WERI-Rb-1 (cell line): ENCODE measurements around the gene ALG5.
A peak's percentile ranks its signal among the peaks of the same experiment; 100 is the strongest.

Experiments
- DNase-seq: peaks from one replicate; pipeline ENCODE4 v3.0.0-alpha.2; 2020
- H3K27ac ChIP-seq: fragments of 250-450 bp; sonication (Bioruptor Pico); 2 replicates; pipeline ENCODE4 v1.5.1; 2020; ENCODE audit warnings: mild to moderate bottlenecking, moderate library complexity
- H3K27me3 ChIP-seq: fragments of 250-450 bp; sonication (Bioruptor Pico); 2 replicates; pipeline ENCODE4 v1.5.1; 2021; ENCODE audit warnings: mild to moderate bottlenecking, low read depth, moderate library complexity; ENCODE audit not compliant: insufficient read depth, severe bottlenecking
- H3K36me3 ChIP-seq: fragments of 250-450 bp; sonication (Bioruptor Pico); 2 replicates; pipeline ENCODE4 v1.5.1; 2020; ENCODE audit warnings: mild to moderate bottlenecking, moderate library complexity
- H3K4me3 ChIP-seq: 2 replicates; pipeline ENCODE4 v1.5.1; 2011; ENCODE audit warnings: low read depth, mild to moderate bottlenecking, control low read depth, low read length
- H3K9me3 ChIP-seq: fragments of 250-450 bp; sonication (Bioruptor Pico); 2 replicates; pipeline ENCODE4 v1.5.1; 2021; ENCODE audit warnings: mild to moderate bottlenecking, moderate library complexity; ENCODE audit not compliant: severe bottlenecking
- CTCF ChIP-seq: IDR thresholded peaks from 2 replicates; pipeline ENCODE4 v1.5.1; 2011; ENCODE audit warnings: low read depth, mild to moderate bottlenecking, control low read depth, inconsistent platforms, low read length

ALG5 gene

GRCh38 chr13:36997716-36998427, 1.3 kb downstream of the ALG5 start:
- no peak for TF ChIP-seq CTCF
- Histone ChIP-seq H3K27ac (peak overlapping the region; percentile 99), H3K27me3 (no peaks in the 10 kb centered on the region), H3K9me3 (no peaks in the 10 kb centered on the region), H3K36me3 (peaks cover 14% of the 10 kb centered on the region), H3K4me3 (peak overlapping the region; percentile 73)
- no peak for DNase-seq

- no peak for DNase-seq
- no peak for TF ChIP-seq CTCF
- H3K27me3 ChIP-seq = no peaks in the 10 kb centered on the region
- no peak overlapping the region for H3K4me3 ChIP-seq
- H3K9me3 ChIP-seq = no peaks in the 10 kb centered on the region
- H3K27ac ChIP-seq = no peak overlapping the region
- peaks cover 20% of the 10 kb centered on the region for H3K36me3 ChIP-seq
These were observed 6.8 kb downstream of the ALG5 start for GRCh38 chr13:36992362-36992761.

- Histone ChIP-seq H3K27me3 (no peaks in the 10 kb centered on the region), H3K4me3 (no peak overlapping the region), H3K9me3 (no peaks in the 10 kb centered on the region), H3K27ac (no peak overlapping the region), H3K36me3 (peaks cover 10% of the 10 kb centered on the region)
- no peak for DNase-seq
- TF ChIP-seq CTCF = no peak
These were observed 12.5 kb downstream of the ALG5 start for GRCh38 chr13:36986462-36987240.

- TF ChIP-seq CTCF = no peak
- no peak overlapping the region for H3K4me3 ChIP-seq
- H3K27me3 ChIP-seq = no peaks in the 10 kb centered on the region
- H3K9me3 ChIP-seq = no peaks in the 10 kb centered on the region
- DNase-seq = no peak
- H3K27ac ChIP-seq = no peak overlapping the region
- H3K36me3 ChIP-seq = peaks cover 3% of the 10 kb centered on the region; the same call in 1 of the 2 replicates
These were observed 17.9 kb downstream of the ALG5 start for GRCh38 chr13:36981156-36981743.

GRCh38 chr13:36979361-36980050, 19.6 kb downstream of the ALG5 start:
- no peaks in the 10 kb centered on the region for H3K9me3 ChIP-seq
- no peak for TF ChIP-seq CTCF
- peaks cover 3% of the 10 kb centered on the region; the same call in 1 of the 2 replicates for H3K36me3 ChIP-seq
- H3K27me3 ChIP-seq = no peaks in the 10 kb centered on the region
- no peak overlapping the region for H3K4me3 ChIP-seq
- no peak overlapping the region for H3K27ac ChIP-seq
- no peak for DNase-seq
